Stomach (tissue), 4 donors: ENCODE results near the gene C2CD4C.
"Not testable (repeated sequence)": the region's sequence is repeated elsewhere in the genome, so short reads cannot be mapped to it uniquely, and the experiment has no call there.

Source experiments
- EP300 ChIP-seq: sonication (generic); formaldehyde crosslinking; IDR thresholded peaks from one replicate; pipeline ENCODE4 v1.6.1; 2017; ENCODE audit warnings: antibody characterized with exemption
- POLR2A ChIP-seq, 4 donors: fragments of 450-650 bp; IDR thresholded peaks; one replicate each; pipeline ENCODE4 v1.6.1; 2016; ENCODE audit warnings: antibody characterized with exemption in 4 of 4, control low read depth in 2 of 4, mild to moderate bottlenecking in 1 of 4, moderate library complexity in 1 of 4
- POLR2AphosphoS5 ChIP-seq, 3 donors: sonication (generic); formaldehyde crosslinking; IDR thresholded peaks; one replicate each; pipeline ENCODE4 v1.6.1; 2016; ENCODE audit warnings: antibody characterized with exemption in 3 of 3
- TF ChIP-seq, protein P1 (sequence below), 7 experiments: fragments of 450-650 bp in 4 of 7; fragments of 200-600 bp in 3 of 7; sonication (generic) in 3 of 7; IDR thresholded peaks; one replicate each; pipeline ENCODE4 v1.5.1; 2016 to 2019; ENCODE audit warnings: antibody characterized with exemption in 7 of 7, control low read depth in 2 of 7, mild to moderate bottlenecking in 1 of 7

DNA sequence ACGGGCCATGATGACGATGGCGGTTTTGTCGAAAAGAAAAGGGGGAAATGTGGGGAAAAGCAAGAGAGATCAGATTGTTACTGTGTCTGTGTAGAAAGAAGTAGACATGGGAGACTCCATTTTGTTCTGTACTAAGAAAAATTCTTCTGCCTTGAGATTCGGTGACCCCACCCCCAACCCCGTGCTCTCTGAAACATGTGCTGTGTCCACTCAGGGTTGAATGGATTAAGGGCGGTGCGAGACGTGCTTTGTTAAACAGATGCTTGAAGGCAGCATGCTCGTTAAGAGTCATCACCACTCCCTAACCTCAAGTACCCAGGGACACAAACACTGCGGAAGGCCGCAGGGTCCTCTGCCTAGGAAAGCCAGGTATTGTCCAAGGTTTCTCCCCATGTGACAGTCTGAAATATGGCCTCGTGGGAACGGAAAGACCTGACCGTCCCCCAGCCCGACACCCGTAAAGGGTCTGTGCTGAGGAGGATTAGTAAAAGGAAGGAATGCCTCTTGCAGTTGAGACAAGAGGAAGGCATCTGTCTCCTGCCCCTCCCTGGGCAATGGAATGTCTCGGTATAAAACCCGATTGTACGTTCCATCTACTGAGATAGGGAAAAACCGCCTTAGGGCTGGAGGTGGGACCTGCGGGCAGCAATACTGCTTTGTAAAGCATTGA lies 22.2 kb downstream of the C2CD4C start:
- TF ChIP-seq, protein P1, sequence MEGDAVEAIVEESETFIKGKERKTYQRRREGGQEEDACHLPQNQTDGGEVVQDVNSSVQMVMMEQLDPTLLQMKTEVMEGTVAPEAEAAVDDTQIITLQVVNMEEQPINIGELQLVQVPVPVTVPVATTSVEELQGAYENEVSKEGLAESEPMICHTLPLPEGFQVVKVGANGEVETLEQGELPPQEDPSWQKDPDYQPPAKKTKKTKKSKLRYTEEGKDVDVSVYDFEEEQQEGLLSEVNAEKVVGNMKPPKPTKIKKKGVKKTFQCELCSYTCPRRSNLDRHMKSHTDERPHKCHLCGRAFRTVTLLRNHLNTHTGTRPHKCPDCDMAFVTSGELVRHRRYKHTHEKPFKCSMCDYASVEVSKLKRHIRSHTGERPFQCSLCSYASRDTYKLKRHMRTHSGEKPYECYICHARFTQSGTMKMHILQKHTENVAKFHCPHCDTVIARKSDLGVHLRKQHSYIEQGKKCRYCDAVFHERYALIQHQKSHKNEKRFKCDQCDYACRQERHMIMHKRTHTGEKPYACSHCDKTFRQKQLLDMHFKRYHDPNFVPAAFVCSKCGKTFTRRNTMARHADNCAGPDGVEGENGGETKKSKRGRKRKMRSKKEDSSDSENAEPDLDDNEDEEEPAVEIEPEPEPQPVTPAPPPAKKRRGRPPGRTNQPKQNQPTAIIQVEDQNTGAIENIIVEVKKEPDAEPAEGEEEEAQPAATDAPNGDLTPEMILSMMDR (IDR thresholded peaks at IDR 0.05): not testable (repeated sequence)
- not testable (repeated sequence) for TF ChIP-seq POLR2A (IDR thresholded peaks at IDR 0.05); EP300; POLR2AphosphoS5 (IDR thresholded peaks at IDR 0.05)
